IPS DF 19.7 (cell line): ENCODE measurements around the gene RALY.
A peak's percentile ranks its signal among the peaks of the same experiment; 100 is the strongest.

ENCODE experiments used
- DNase-seq: peaks from one replicate; pipeline ENCODE4 v3.0.0-alpha.2; 2013; ENCODE audit warnings: low read depth, low spot score

Gene RALY

GRCh38 chr20:33993576-33994221 is at the start of gene RALY:
TSS of gene RALY (plus strand) at chr20:33993911. CDS start at chr20:34072075, 78,164 bp downstream.
- no peak for DNase-seq

DNA sequence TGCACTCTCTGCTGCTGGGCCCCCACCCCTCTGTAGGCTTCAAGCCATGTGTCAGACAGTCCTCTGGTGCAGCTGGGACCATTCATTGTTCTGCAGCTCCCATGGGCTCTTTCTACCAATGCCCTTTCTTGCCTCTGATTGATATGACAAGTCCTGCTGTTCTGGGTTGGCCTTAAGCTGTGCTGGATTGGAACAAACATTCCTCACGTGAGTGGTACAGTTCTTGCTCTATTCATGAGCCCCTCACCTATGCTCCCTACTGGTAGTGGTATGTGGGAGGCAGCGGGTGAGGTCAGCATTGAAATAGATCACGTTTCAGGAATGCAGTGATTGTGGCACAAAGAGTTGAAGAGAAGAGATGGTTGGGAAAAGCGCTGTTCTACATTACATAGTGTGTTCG is 48.8 kb upstream of the RALY start:
- no peak for DNase-seq

- no peak for DNase-seq
These were observed 48.2 kb upstream of the RALY start for GRCh38 chr20:33945391-33946081.

DNA sequence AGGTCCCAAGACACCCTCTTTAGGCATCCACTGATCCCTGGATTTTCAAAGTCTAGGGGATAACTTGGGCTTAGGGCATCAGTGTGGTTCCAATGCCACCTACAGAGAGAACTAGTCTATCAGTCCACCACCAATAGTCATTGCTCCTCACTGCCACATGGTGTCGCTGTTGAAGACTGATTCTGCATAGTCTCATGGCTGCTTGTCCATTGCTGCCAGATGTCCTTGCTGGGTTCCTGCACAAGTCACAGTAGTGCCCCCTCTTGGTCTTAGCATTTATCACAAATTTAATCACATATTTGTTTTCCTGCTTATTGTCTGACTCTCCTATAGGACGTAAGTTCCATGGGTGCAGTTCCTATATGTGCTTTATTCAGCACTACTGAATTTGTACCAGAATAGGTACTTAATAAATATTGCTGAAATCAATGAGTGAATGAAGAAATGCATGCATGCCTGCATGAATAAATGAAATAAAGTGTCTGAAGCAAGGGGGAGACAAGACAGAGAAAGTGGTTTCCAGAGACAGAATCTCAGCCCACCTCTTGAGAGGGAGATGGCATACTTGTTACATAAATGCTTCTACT is 45.9 kb upstream of the RALY start:
- DNase-seq: peak; percentile 84

- no peak for DNase-seq
These were observed 45.2 kb upstream of the RALY start for GRCh38 chr20:33948480-33948879.

GRCh38 chr20:33951171-33951570 is 42.5 kb upstream of the RALY start:
- DNase-seq: no peak

DNA sequence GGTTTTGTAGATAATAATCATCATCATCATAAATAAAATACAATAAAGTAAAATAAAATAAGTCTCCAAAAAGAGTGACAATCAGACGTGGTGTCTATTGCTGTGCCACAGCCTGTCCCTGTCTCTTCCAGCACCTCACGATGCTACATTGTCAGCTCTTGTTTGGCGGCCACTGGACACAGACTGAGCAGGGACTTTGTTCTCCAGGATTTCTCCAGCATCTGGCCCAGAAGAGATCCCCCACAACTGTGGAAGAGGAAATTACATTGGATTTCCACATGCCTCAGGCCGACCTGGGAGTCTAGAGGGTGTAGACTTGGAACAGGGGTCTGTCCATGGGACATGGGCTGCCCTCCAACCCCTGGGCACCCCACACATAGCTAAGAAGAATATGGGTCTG is 39.2 kb upstream of the RALY start:
- DNase-seq: no peak

- DNase-seq: no peak
These were observed 30.0 kb upstream of the RALY start for GRCh38 chr20:33963751-33964150.

DNA sequence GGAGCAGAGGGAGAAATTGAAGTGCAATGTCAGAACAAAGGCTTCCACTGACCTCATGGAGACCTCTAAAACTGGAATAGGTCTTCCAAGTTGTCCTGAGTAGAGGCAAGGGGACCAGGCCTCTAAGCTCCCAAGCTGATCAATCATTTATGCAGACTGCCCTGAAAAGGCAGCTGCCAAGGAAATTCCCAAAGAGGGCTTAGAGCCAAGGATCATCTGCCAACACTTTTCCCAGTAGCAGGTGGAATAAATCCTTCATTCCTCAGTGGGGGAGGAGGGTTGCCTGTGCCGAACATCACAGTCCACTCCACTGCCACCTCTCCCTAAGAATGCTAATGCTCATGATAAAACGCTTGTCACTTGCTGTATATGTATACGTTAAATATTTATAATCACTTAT is 29.3 kb upstream of the RALY start:
- DNase-seq: no peak

GRCh38 chr20:33967126-33967525 is 26.6 kb upstream of the RALY start:
- DNase-seq: no peak

DNA sequence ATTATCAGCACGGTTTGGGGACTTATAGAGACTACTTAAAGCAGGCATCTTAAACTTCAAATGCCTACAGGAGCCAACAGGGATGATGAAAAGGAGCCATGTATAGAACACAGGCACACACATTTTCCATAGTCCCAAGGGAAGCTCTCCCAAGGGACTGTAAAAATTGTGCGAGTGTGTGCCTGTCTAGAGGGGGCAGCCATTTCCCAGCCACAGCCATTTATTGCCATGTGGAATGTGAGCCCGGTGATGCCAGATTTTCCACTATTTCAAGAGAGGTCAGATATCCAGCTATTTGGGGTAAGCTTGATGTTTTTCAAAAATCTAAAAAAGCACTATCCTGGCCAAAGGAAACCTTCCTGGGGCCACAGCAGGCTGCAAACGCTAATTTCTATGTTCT is 24.1 kb upstream of the RALY start:
- DNase-seq: no peak

DNA sequence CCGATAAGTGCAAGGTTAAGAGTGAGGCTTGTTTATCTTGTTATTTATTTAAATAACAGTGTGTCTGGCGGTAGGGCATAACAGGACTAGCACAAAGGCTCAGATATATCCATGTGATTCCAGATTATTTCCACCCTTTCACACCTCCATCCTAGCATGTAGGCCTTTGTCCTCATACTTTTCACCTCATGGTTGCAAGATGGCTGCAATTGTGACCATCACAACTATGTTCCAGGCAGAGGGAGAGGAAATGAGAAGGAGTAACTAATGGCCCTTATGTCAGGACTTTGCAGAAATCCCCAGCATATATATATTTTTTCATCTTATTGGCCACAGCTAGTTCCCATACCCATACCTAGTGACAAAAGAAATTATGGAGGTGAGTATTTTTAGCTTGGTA is 23.5 kb upstream of the RALY start:
- no peak for DNase-seq

DNA sequence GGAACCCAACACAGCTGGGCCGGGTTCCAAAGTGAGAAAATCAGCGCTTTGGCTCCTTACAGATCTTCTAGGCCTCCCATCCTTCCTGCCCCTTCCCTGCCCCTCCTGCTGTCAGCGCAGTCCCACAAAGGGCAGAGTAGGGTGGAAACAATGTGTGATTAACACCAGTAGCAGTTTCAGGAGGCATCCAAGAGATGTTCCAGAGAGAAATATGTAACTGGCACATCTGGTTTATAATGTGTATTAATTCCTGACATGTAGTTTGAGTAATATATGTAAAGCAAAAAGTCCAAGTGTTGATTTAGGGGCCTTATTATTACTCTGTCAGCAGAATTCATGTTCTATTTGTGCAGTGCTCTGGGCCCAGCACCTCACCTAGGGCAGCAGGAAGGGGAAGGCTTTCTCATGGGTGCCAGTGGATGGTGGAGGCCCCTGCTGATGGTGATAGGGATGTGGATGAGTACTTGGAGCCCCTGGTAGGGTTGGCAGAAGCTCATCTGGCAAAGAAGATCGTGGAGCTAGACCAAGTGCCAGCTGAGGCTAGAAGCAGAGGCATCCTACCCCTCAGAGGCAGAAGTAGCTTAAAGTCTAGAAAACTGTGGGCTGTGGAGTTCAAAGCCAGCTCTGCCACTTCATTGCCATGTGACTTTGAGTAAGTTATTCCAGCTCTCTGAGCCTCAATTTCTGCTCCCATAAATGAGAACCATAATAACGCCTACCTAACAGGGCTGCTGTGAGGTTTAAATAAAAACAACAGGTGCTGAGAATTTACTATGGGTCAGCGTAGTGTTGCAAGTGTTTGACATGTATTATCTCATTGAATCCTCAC is 22.4 kb upstream of the RALY start:
- DNase-seq: no peak

DNA sequence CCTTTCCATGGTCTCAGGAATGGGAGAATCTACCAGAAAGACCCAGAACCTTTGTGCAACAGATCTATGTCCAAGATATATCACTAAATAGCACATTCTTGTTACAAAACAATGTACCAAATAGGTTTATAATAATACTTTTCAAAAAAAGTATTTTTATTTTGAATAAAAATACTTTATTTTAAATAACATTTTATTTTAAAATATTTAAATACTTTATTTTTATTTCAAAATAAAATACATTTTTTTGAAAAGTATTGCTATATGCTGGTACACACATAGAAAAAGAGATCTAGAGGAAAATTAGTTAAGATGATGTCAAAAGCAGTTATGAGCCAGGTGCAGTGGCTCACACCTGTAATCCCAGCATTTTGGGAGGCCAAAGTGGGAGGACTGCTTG is 16.8 kb upstream of the RALY start:
- no peak for DNase-seq

- no peak for DNase-seq
These were observed 16.2 kb upstream of the RALY start for GRCh38 chr20:33977535-33977934.

- no peak for DNase-seq
These were observed 14.6 kb upstream of the RALY start for GRCh38 chr20:33979094-33979493.

GRCh38 chr20:33981347-33981746 is 12.4 kb upstream of the RALY start:
- DNase-seq: no peak

DNA sequence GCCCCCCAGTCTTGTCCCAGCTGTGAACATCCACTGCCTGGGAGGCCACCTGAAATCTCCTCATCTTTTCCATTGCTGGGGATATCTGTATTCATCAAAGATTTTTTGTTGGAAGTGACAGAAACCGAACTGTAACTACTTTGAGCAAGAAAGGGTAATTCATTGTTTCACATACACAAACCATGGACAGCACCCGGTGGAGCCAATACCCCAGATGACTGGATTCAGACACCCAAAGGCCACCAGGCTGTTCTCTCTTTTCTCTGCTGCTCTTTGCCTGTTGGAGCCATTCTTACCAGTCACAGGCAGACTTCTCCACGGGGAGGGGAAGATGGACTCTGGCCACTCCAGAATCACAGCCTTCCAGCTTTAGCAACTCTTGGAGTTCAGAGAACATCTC is 11.7 kb upstream of the RALY start:
- no peak for DNase-seq

GRCh38 chr20:33983371-33983770 is 10.3 kb upstream of the RALY start:
- DNase-seq: no peak

GRCh38 chr20:33984182-33984719 is 9.5 kb upstream of the RALY start:
- no peak for DNase-seq

DNA sequence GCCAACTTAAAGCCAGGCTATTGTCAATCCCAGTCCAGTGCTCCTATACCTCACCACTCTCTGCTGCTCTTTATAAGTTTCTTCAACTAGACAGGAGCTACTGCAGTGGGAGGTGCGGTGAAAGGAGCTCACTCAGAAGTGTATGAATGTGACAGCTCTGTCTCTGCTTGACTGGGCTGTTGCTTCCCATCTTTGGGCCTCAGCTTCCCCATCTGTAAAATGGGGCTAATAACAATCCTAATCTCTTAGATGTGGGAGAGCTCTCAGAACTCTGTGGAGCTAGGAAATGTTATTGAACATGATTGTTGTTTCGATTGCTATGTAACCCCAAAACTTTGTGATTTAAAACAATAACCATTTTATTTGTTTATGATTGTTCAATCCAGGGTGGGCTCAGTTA is 8.4 kb upstream of the RALY start:
- DNase-seq: no peak

GRCh38 chr20:33985830-33986229 is 7.9 kb upstream of the RALY start:
- DNase-seq: no peak
